MM.1S (cell line): ENCODE results near the gene COA8.

ENCODE experiments used
- CTCF ChIP-seq: fragments of 300-600 bp; sonication (generic); IDR thresholded peaks from 2 replicates; pipeline ENCODE4 v1.5.1; 2016; ENCODE audit warnings: antibody characterized with exemption, low read length, mixed read lengths
- EZH2 ChIP-seq: fragments of 300-600 bp; sonication (generic); optimal IDR thresholded peaks from 2 replicates; pipeline ENCODE3; 2017; ENCODE audit warnings: low read depth, mild to moderate bottlenecking, antibody characterized with exemption, low read length, mixed read lengths
- EZH2phosphoT487 ChIP-seq: fragments of 300-600 bp; sonication (generic); IDR thresholded peaks from 2 replicates; pipeline ENCODE4 v1.6.1; 2018; ENCODE audit warnings: antibody characterized with exemption, low read length

GRCh38 chr14:103634156-103634555, 71.4 kb downstream of the COA8 start:
- no peak for TF ChIP-seq CTCF
- no peak for TF ChIP-seq EZH2
- TF ChIP-seq EZH2phosphoT487: no peak
